Endothelial cell of umbilical vein (primary cell): ENCODE measurements around the gene SLC33A1. TPM values are rescaled to one million over a fixed set of nuclear protein-coding genes. Genes with fewer than 3 reads are reported as not detected.

Experiments
- BruUV-seq: library from RNA; stranded (reverse); fragments of 400-500 nt; replicated peaks from 2 replicates; lab custom pipeline; 2021; lab: Mats Ljungman, UMichigan
- CTCF ChIA-PET: fragments of 300-600, 350-600 bp; sonication (Branson Sonifier 250); formaldehyde crosslinking; loops from one replicate; lab custom pipeline; 2021; ENCODE audit warnings: antibody characterized with exemption, inconsistent platforms; lab: Charles Lee
- POLR2A ChIA-PET: fragments of 300-600, 350-600 bp; sonication (Branson Sonifier 250); formaldehyde crosslinking; loops from one replicate; lab custom pipeline; 2021; ENCODE audit warnings: antibody characterized with exemption, inconsistent platforms; lab: Charles Lee
- DNase-seq: peaks from one replicate; pipeline ENCODE4 v3.0.0-alpha.2; 2011; ENCODE audit warnings: low read depth, low spot score
- FAIRE-seq: peaks from 2 replicates; lab custom pipeline; 2011; peaks lifted over from hg19 to GRCh38; lab: Jason Lieb, UNC
- H2AFZ ChIP-seq: 2 replicates; pipeline ENCODE4 v1.6.0; 2012; ENCODE audit warnings: low read depth, low read length, control low read depth, inconsistent platforms
- H3K27ac ChIP-seq: 2 replicates; pipeline ENCODE4 v1.5.1; 2011; ENCODE audit warnings: low read depth, mild to moderate bottlenecking, control low read depth, low read length, moderate library complexity; ENCODE audit not compliant: insufficient read depth
- H3K27me3 ChIP-seq, 2 experiments: 2 replicates each; pipeline versions ENCODE4 v1.6.0 to v1.6.1; 2011; ENCODE audit warnings: low read length in 2 of 2, mixed read lengths in 1 of 2; ENCODE audit not compliant: control insufficient read depth in 2 of 2, insufficient read depth in 2 of 2
- H3K36me3 ChIP-seq, 2 experiments: 2 replicates in 1 of 2; 3 replicates in 1 of 2; pipeline ENCODE4 v1.5.1; 2011; ENCODE audit warnings: low read length in 2 of 2, mild to moderate bottlenecking in 1 of 2, moderate library complexity in 1 of 2; ENCODE audit not compliant: control insufficient read depth in 2 of 2, insufficient read depth in 2 of 2; ENCODE audit errors: extremely low read depth in 1 of 2
- H3K4me1 ChIP-seq: 3 replicates; pipeline ENCODE4 v1.5.1; 2011; ENCODE audit warnings: mild to moderate bottlenecking, low read length; ENCODE audit not compliant: control insufficient read depth, insufficient read depth; ENCODE audit errors: extremely low read depth
- H3K4me2 ChIP-seq: 2 replicates; pipeline ENCODE4 v1.6.1; 2011; ENCODE audit warnings: low read length, control low read depth, mixed read lengths; ENCODE audit not compliant: insufficient read depth
- H3K4me3 ChIP-seq, 3 experiments: fragments of 200-600 bp in 1 of 3; sonication (generic), shearing (Covaris generic) in 1 of 3; replicated peaks in 1 of 3; 2 replicates each; pipeline ENCODE4 v1.5.1; 2011 to 2016; ENCODE audit warnings: control low read depth in 3 of 3, low read length in 3 of 3, mild to moderate bottlenecking in 2 of 3, inconsistent platforms in 1 of 3, low read depth in 1 of 3, moderate library complexity in 1 of 3; ENCODE audit not compliant: insufficient read depth in 1 of 3
- H3K79me2 ChIP-seq: 2 replicates; pipeline ENCODE4 v1.6.0; 2012; ENCODE audit warnings: low read length, inconsistent platforms; ENCODE audit not compliant: control insufficient read depth, insufficient read depth
- H3K9ac ChIP-seq: replicated peaks from 2 replicates; pipeline ENCODE3; 2011; ENCODE audit warnings: low read length, control low read depth; ENCODE audit not compliant: insufficient read depth; ENCODE audit errors: extremely low read depth
- H3K9me1 ChIP-seq: replicated peaks from 3 replicates; pipeline ENCODE4 v1.6.0; 2011; ENCODE audit warnings: mild to moderate bottlenecking, low read length; ENCODE audit not compliant: control insufficient read depth, insufficient read depth; ENCODE audit errors: extremely low read depth
- H3K9me3 ChIP-seq: replicated peaks from 2 replicates; pipeline ENCODE4 v1.5.1; 2012; ENCODE audit warnings: low read length, inconsistent platforms; ENCODE audit not compliant: control insufficient read depth, insufficient read depth
- H4K20me1 ChIP-seq: replicated peaks from 2 replicates; pipeline ENCODE3; 2011; ENCODE audit warnings: mild to moderate bottlenecking, low read length; ENCODE audit not compliant: control insufficient read depth, insufficient read depth; ENCODE audit errors: extremely low read depth
- EZH2 ChIP-seq: IDR thresholded peaks from 2 replicates; pipeline ENCODE4 v1.6.1; 2012; ENCODE audit warnings: borderline replicate concordance, low read depth, mild to moderate bottlenecking, moderate library complexity, low read length, inconsistent platforms; ENCODE audit not compliant: severe bottlenecking
- FOS ChIP-seq: IDR thresholded peaks from 2 replicates; pipeline ENCODE4 v1.6.1; 2011; ENCODE audit warnings: mild to moderate bottlenecking, low read length, moderate library complexity, borderline replicate concordance; ENCODE audit not compliant: insufficient read depth
- GATA2 ChIP-seq: IDR thresholded peaks from 2 replicates; pipeline ENCODE4 v1.7.0; 2011; ENCODE audit warnings: low read depth, mild to moderate bottlenecking, moderate library complexity, mixed read lengths, low read length; ENCODE audit not compliant: insufficient read length, insufficient read depth
- JUN ChIP-seq: IDR thresholded peaks from 2 replicates; pipeline ENCODE4 v1.6.1; 2011; ENCODE audit warnings: borderline replicate concordance, low read depth; ENCODE audit not compliant: insufficient read length, insufficient read depth
- MYC ChIP-seq: IDR thresholded peaks from one replicate; pipeline ENCODE4 v1.6.1; 2011; ENCODE audit warnings: mild to moderate bottlenecking, low read depth, low read length
- POLR2A ChIP-seq: IDR thresholded peaks from 2 replicates; pipeline ENCODE4 v1.6.1; 2012; ENCODE audit warnings: low read depth, mild to moderate bottlenecking, control low read depth, low read length
- POLR2AphosphoS5 ChIP-seq: IDR thresholded peaks from 2 replicates; pipeline ENCODE4 v1.6.1; 2012; ENCODE audit warnings: low read depth, mild to moderate bottlenecking, control low read depth, low read length, moderate library complexity; ENCODE audit not compliant: insufficient read depth
- dilution Hi-C: fragments of 300-500 bp; cut with MboI; formaldehyde crosslinking; loops from one replicate; pipeline ENCODE4 v1.15.0; 2019; ENCODE audit warnings: low sequenced_read_pairs; ENCODE audit not compliant: extremely low pct_ligation_motif_present
- intact Hi-C: fragments of 100-400 bp; cut with micrococcal nuclease; formaldehyde crosslinking; loops from one replicate; pipeline ENCODE4 v1.10.0; 2022
- polyA plus RNA-seq, 4 experiments: library from polyadenylated mRNA; depleted of rRNA in 3 of 4; stranded (reverse) in 3 of 4; unstranded in 1 of 4; fragments of >200 nt; gene quantifications; 2 replicates each; pipeline versions ENCODE4 v1.2.1 to v1.2.3, GENCODE V29; 2011 to 2012; ENCODE audit warnings: missing spikeins in 1 of 4
- total RNA-seq: library from RNA; stranded (reverse); gene quantifications from 2 replicates; pipeline ENCODE4 v1.2.3, GENCODE V29; 2021
- TF ChIP-seq, protein P1 (sequence below), 2 donors: IDR thresholded peaks; 1 replicate in 1 of 2; 2 replicates in 1 of 2; pipeline ENCODE4 v1.5.1; 2011; ENCODE audit warnings: low read length in 2 of 2, mild to moderate bottlenecking in 2 of 2, moderate library complexity in 2 of 2, control low read depth in 1 of 2, inconsistent platforms in 1 of 2, low read depth in 1 of 2; ENCODE audit not compliant: insufficient read depth in 1 of 2; ENCODE audit errors: extremely low read depth in 1 of 2
- TF ChIP-seq, protein P2 (sequence below): IDR thresholded peaks from 2 replicates; pipeline ENCODE4 v1.6.1; 2011; ENCODE audit not compliant: insufficient read depth, insufficient read length

SLC33A1 gene
- total and polyA plus RNA-seq, 2 donors (not counting 3 experiments of a cell fraction or from before 2014, with no cell fraction given) = 28.4 to 30.3 TPM

DNA sequence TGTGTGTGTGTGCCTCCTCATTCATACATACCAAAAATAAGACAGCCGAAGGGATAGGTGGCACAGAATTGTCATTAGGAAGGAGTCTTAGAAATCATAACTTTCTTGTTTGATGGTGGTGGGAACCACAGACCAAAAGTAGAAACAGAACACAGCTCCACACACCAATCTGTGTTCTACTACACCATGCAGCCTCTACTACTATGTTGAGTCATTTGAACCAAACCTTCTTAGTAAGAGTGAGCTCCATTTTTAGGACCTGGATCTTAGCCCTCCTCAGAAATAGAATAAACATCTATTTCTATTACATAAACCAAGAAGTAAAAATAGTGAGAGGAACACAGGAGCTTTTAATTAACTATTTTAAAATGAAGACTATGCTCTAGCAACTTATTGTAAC lies 81.4 kb downstream of the SLC33A1 start:
- intact Hi-C loops (no loop called here), dilution Hi-C loops (no loop called here)

More for the DNA sequence above, 81.4 kb downstream of the SLC33A1 start:
- no TSS peak for BruUV-seq
- TF ChIP-seq, protein P1, sequence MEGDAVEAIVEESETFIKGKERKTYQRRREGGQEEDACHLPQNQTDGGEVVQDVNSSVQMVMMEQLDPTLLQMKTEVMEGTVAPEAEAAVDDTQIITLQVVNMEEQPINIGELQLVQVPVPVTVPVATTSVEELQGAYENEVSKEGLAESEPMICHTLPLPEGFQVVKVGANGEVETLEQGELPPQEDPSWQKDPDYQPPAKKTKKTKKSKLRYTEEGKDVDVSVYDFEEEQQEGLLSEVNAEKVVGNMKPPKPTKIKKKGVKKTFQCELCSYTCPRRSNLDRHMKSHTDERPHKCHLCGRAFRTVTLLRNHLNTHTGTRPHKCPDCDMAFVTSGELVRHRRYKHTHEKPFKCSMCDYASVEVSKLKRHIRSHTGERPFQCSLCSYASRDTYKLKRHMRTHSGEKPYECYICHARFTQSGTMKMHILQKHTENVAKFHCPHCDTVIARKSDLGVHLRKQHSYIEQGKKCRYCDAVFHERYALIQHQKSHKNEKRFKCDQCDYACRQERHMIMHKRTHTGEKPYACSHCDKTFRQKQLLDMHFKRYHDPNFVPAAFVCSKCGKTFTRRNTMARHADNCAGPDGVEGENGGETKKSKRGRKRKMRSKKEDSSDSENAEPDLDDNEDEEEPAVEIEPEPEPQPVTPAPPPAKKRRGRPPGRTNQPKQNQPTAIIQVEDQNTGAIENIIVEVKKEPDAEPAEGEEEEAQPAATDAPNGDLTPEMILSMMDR (IDR thresholded peaks at IDR 0.05; ENCODE audit: extremely low read depth in 1 of 2, insufficient read depth in 1 of 2, low read depth in 1 of 2, low read length in 2 of 2) = no peak
- no peak for TF ChIP-seq MYC
- TF ChIP-seq, protein P2, sequence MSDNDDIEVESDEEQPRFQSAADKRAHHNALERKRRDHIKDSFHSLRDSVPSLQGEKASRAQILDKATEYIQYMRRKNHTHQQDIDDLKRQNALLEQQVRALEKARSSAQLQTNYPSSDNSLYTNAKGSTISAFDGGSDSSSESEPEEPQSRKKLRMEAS = no peak
- TF ChIP-seq GATA2 = no peak
- no peak for TF ChIP-seq POLR2AphosphoS5
- no peak for TF ChIP-seq POLR2A
- no peak for TF ChIP-seq EZH2
- TF ChIP-seq JUN = no peak
- TF ChIP-seq FOS = no peak
- Histone ChIP-seq H3K27ac (no peak overlapping the region), H3K9ac (no peak overlapping the region), H3K9me3 (no peaks in the 10 kb centered on the region), H2AFZ (no peak overlapping the region), H3K79me2 (no peaks in the 10 kb centered on the region), H3K4me1 (no peaks in the 10 kb centered on the region), H3K4me3 (no peak overlapping the region), H3K9me1 (no peaks in the 10 kb centered on the region), H3K4me2 (no peak overlapping the region), H3K36me3 (no peaks in the 10 kb centered on the region), H3K27me3 (no peaks in the 10 kb centered on the region), H4K20me1 (no peaks in the 10 kb centered on the region)
- no peak for FAIRE-seq
- ChIA-PET CTCF (no interaction called here), POLR2A (no interaction called here)
- no peak for DNase-seq
